Measurements from ENCODE around the gene ZBTB20.
A peak's percentile ranks its signal among the peaks of the same experiment; 100 is the strongest.

The ZBTB20 gene

DNA sequence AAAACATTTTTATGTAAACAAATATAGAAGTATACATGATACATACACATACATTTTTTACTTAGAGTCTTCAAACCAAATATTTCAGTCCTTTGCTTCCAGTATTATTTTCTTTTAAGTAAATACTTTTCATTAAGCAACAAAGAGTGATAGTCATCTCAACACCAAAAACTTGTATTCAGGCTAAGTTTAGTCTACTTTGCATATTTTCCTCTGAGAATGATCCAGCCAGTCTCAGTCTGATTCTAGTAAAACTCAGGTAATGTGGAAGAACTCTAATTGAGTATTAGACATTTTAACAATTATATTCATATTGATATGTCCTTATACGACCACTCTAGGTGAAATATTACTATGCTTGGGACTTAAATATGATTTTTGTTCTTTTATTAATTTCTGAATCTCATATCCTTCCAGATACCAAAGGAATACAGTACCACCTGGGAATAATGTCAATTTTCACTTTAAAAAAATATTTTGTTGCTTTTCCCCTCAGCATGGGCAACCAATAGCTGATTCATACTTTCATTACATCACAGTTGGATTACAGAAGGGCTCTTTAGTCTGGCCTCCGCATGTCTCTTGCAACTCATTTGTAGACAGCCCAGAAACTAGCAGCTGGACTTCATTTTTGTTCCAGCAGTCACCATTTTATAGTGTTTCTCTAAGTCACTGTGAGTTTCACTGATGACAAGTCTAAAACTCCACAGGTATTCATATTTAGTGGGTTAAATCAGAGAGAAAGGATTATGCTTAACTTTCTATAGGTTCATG, 390.4 kb downstream of the ZBTB20 start:
- H3F3A ChIP-seq (ENCODE audit: insufficient read depth, low read length) = no peaks in the 10 kb centered on the region
- no peaks in the 10 kb centered on the region for H3K36me3 ChIP-seq (replicated peaks; ENCODE audit: insufficient read depth, low read length)
- no peak for DNase-seq
- no peaks in the 10 kb centered on the region for H3K27me3 ChIP-seq (replicated peaks; ENCODE audit: insufficient read depth, low read length)
- H3K27ac ChIP-seq (ENCODE audit: low read length) = no peak overlapping the region
- H2AFZ ChIP-seq (ENCODE audit: low read length) = no peak overlapping the region
- H4K20me1 ChIP-seq (ENCODE audit: insufficient read depth, low read length) = no peaks in the 10 kb centered on the region
- H3K9me2 ChIP-seq (replicated peaks; ENCODE audit: insufficient read depth, low read length) = no peaks in the 10 kb centered on the region
- no peaks in the 10 kb centered on the region for H3K79me2 ChIP-seq (ENCODE audit: low read length)
- H3K4me1 ChIP-seq (ENCODE audit: low read length) = no peaks in the 10 kb centered on the region
- no peak overlapping the region for H3K9ac ChIP-seq (ENCODE audit: low read length)
- H3K4me2 ChIP-seq (ENCODE audit: low read depth, low read length) = no peak overlapping the region
- no peak overlapping the region for H3K4me3 ChIP-seq (ENCODE audit: low read length)
- TF ChIP-seq EZH2 (optimal IDR thresholded peaks at IDR 0.05; ENCODE audit: low read depth, low read length) (no peak), EZH2phosphoT487 (IDR thresholded peaks at IDR 0.05; ENCODE audit: low read length) (no peak)
- TF ChIP-seq, protein P1, sequence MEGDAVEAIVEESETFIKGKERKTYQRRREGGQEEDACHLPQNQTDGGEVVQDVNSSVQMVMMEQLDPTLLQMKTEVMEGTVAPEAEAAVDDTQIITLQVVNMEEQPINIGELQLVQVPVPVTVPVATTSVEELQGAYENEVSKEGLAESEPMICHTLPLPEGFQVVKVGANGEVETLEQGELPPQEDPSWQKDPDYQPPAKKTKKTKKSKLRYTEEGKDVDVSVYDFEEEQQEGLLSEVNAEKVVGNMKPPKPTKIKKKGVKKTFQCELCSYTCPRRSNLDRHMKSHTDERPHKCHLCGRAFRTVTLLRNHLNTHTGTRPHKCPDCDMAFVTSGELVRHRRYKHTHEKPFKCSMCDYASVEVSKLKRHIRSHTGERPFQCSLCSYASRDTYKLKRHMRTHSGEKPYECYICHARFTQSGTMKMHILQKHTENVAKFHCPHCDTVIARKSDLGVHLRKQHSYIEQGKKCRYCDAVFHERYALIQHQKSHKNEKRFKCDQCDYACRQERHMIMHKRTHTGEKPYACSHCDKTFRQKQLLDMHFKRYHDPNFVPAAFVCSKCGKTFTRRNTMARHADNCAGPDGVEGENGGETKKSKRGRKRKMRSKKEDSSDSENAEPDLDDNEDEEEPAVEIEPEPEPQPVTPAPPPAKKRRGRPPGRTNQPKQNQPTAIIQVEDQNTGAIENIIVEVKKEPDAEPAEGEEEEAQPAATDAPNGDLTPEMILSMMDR (IDR thresholded peaks at IDR 0.05; ENCODE audit: low read length) = no peak
- no peaks in the 10 kb centered on the region for H3K9me3 ChIP-seq (replicated peaks; ENCODE audit: insufficient read depth, low read length)

DNA sequence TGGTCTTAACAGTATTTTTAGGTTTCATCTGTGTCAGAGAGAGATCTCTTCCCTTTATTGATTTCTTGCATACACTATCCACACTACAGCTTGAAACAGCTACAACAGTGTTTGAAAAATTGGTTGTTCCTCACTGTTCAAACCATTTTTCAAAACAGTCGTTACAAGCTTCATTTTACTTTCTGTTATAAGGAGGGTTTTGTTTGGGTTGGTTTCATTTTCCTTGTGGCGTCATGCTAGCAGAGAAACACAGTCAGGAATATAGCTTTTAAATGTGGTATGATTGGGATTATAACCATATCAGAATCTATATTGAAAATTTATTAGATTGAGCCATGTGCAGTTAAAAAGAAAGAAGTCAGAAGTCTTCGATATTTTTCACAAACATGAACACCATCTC, 400.6 kb downstream of the ZBTB20 start:
- Histone ChIP-seq H3K9me3 (replicated peaks; ENCODE audit: insufficient read depth, low read length) (no peaks in the 10 kb centered on the region), H3K9me2 (replicated peaks; ENCODE audit: insufficient read depth, low read length) (no peaks in the 10 kb centered on the region), H3K4me2 (ENCODE audit: low read depth, low read length) (peak overlapping the region; percentile 49), H3K27ac (ENCODE audit: low read length) (no peak overlapping the region), H3K4me3 (ENCODE audit: low read length) (peak overlapping the region; percentile 25), H3K36me3 (replicated peaks; ENCODE audit: insufficient read depth, low read length) (no peaks in the 10 kb centered on the region), H3F3A (ENCODE audit: insufficient read depth, low read length) (no peaks in the 10 kb centered on the region), H3K9ac (ENCODE audit: low read length) (peak overlapping the region; percentile 5; the same call in 1 of the 2 replicates), H4K20me1 (ENCODE audit: insufficient read depth, low read length) (no peaks in the 10 kb centered on the region), H3K4me1 (ENCODE audit: low read length) (no peaks in the 10 kb centered on the region), H3K27me3 (replicated peaks; ENCODE audit: insufficient read depth, low read length) (no peaks in the 10 kb centered on the region), H2AFZ (ENCODE audit: low read length) (peak overlapping the region; percentile 29), H3K79me2 (ENCODE audit: low read length) (no peaks in the 10 kb centered on the region)
- TF ChIP-seq EZH2phosphoT487 (IDR thresholded peaks at IDR 0.05; ENCODE audit: low read length) = no peak
- peak; percentile 48 for DNase-seq

DNA sequence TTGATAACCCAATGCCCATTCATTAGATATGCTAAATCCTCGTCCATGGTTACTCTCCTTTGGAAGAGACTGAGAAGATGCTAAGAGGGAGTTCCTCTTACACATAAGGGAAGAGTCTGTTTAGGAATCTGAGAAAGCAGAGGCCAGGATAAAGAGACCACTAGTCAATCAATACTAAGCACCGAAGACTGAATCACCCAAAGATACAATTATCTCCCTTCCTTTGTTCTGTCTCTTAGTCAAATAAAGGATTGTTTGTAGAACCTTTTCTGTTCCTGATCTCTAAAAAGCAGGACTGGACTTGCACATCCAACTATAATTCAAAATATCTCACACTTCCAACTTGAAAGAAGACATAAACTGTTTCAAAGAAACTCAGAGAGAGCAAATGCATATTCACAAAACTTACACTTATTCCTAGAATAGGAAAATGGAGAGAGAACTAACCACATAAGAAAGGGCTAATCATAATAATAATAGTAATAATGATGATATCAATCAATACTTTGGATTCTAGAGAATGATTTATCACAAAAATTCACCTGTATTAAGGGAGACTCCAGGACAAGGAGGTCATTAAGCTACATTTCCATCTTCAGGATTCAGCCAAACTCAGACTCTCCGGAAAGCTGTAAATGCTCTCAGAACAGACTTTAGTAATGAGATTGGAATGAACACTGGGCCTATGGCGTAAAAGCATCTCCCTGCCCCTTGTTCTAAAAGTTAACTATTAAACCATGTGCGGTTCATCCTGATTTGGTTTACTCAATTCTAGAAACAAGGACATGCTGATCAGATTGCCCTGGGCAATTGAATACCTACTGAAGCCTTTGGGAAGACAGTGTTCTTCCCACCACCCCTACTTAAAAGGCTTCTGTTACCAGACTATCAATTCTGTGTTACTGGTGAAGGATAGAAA, 401.5 kb downstream of the ZBTB20 start:
- Histone ChIP-seq H3K4me3 (ENCODE audit: low read length) (no peak overlapping the region), H3K9me3 (replicated peaks; ENCODE audit: insufficient read depth, low read length) (no peaks in the 10 kb centered on the region), H4K20me1 (ENCODE audit: insufficient read depth, low read length) (no peaks in the 10 kb centered on the region), H3K9ac (ENCODE audit: low read length) (no peak overlapping the region), H3K9me2 (replicated peaks; ENCODE audit: insufficient read depth, low read length) (no peaks in the 10 kb centered on the region), H3K36me3 (replicated peaks; ENCODE audit: insufficient read depth, low read length) (no peaks in the 10 kb centered on the region), H3K4me2 (ENCODE audit: low read depth, low read length) (peak overlapping the region; percentile 49; the same call in 1 of the 2 replicates), H2AFZ (ENCODE audit: low read length) (no peak overlapping the region), H3F3A (ENCODE audit: insufficient read depth, low read length) (no peaks in the 10 kb centered on the region), H3K27me3 (replicated peaks; ENCODE audit: insufficient read depth, low read length) (no peaks in the 10 kb centered on the region), H3K27ac (ENCODE audit: low read length) (no peak overlapping the region), H3K4me1 (ENCODE audit: low read length) (no peaks in the 10 kb centered on the region), H3K79me2 (ENCODE audit: low read length) (no peaks in the 10 kb centered on the region)
- TF ChIP-seq EZH2phosphoT487 (IDR thresholded peaks at IDR 0.05; ENCODE audit: low read length) (no peak), EZH2 (optimal IDR thresholded peaks at IDR 0.05; ENCODE audit: low read depth, low read length) (no peak)
- TF ChIP-seq, protein P1 (IDR thresholded peaks at IDR 0.05; ENCODE audit: low read length) = no peak
- DNase-seq = no peak

Measured in MM.1S (cell line).